GM20000 (cell line): ENCODE results near the gene LIN28A.

Experiments used
- DNase-seq: peaks from one replicate; pipeline ENCODE4 v3.0.0; 2012; ENCODE audit warnings: low spot score
- TF ChIP-seq, protein P1 (sequence below): IDR thresholded peaks from 2 replicates; pipeline ENCODE4 v1.5.1; 2012; ENCODE audit warnings: mild to moderate bottlenecking, control low read depth; ENCODE audit errors: extremely low read depth, missing control alignments

LIN28A gene

DNA sequence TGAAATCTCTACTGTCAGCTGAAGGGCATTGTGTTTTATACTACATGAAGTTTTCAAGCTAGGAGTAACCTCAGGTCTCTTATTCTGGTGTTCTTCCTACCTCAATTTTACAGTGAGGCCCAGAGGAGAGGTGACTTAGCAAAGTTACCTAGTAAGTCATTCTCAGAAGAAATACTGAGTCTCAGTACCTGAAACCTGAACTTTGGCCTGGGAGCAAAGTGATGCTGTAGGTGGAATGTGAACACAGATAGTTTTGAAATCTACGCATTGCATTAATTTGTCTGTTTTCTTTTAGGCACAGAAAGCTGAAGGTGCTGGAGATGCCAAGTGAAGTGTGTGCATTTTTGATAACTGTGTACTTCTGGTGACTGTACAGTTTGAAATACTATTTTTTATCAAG is 64.2 kb downstream of the LIN28A start:
- TF ChIP-seq, protein P1, sequence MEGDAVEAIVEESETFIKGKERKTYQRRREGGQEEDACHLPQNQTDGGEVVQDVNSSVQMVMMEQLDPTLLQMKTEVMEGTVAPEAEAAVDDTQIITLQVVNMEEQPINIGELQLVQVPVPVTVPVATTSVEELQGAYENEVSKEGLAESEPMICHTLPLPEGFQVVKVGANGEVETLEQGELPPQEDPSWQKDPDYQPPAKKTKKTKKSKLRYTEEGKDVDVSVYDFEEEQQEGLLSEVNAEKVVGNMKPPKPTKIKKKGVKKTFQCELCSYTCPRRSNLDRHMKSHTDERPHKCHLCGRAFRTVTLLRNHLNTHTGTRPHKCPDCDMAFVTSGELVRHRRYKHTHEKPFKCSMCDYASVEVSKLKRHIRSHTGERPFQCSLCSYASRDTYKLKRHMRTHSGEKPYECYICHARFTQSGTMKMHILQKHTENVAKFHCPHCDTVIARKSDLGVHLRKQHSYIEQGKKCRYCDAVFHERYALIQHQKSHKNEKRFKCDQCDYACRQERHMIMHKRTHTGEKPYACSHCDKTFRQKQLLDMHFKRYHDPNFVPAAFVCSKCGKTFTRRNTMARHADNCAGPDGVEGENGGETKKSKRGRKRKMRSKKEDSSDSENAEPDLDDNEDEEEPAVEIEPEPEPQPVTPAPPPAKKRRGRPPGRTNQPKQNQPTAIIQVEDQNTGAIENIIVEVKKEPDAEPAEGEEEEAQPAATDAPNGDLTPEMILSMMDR: no peak
- no peak for DNase-seq

GRCh38 chr1:26475989-26476388 is 65.4 kb downstream of the LIN28A start:
- TF ChIP-seq, protein P1: no peak
- DNase-seq: no peak

- TF ChIP-seq, protein P1: no peak
Measured at GRCh38 chr1:26476958-26477357, 66.3 kb downstream of the LIN28A start.

DNA sequence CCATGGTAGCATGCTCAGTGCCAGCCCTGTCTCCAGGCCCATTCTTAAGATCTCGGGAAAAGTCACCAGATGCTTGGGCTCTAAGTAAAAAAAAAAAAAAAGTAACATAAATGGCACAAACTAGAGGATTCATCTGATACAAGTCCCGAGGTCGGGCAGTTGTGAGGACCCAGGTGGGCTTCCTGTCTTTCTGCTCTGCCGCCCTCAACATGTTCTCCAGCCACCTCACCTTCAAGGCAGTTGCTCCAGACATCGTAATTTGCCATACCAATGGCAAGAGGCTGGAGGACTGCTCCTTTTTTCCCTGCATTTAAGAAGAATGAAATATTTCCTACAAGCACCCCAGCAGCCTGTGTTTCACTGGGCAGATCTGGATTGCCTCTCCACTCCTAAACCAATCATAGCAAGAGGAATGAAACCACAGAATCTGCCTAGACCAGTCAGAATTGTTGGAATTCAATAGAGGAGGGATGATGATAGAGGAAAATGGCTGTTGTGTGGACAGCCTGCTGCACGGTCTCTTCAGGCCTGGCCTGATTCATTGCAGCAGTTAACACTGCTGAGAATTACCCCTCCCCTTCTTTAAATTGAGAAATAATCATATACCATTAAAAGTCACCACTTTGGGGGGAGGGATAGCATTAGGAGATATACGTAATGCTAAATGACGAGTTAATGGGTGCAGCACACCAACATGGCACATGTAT is 67.0 kb downstream of the LIN28A start:
- TF ChIP-seq, protein P1: no peak
- DNase-seq: no peak

More at GRCh38 chr1:26476958-26477357, 66.3 kb downstream of the LIN28A start:
- DNase-seq: no peak

DNA sequence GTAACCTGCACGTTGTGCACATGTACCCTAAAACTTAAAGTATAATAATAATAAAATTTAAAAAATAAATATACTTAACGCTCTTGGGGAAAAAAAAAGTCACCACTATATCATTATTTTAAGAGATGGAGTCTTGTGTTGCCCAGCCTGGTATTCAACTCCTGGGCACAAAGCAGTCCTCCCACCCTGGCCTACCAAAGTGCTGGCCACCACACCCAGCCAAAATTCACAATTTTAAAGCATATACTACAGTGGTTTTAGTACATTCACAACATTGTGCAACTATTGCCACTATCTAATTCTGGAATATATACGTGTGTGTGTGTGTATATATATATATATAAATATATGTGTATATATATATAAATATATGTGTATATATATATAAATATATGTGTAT is 67.5 kb downstream of the LIN28A start:
- TF ChIP-seq, protein P1: no peak
- no peak for DNase-seq

- DNase-seq: no peak
- TF ChIP-seq, protein P1: no peak
Measured at GRCh38 chr1:26478988-26479387, 68.4 kb downstream of the LIN28A start.
